ENCODE measurements around the gene FBXW10. TPM values are rescaled to one million over a fixed set of nuclear protein-coding genes. Genes with fewer than 3 reads are reported as not detected.
"Not testable (repeated sequence)": the region's sequence is repeated elsewhere in the genome, so short reads cannot be mapped to it uniquely, and the experiment has no call there.

Gene FBXW10
- polyA plus RNA-seq, 1 donor from 2014 or later, result 0.21 TPM

GRCh38 chr17:18753829-18754409 lies 10.1 kb downstream of the FBXW10 start:
- H3K27ac ChIP-seq (ENCODE audit: low read length); H3K4me3 ChIP-seq (ENCODE audit: low read length); H3K9me3 ChIP-seq (ENCODE audit: low read length); H3K79me2 ChIP-seq (replicated peaks; ENCODE audit: insufficient read depth, low read length); H4K20me1 ChIP-seq (ENCODE audit: insufficient read depth); H3K9me2 ChIP-seq (ENCODE audit: insufficient read depth, low read length); H3K27me3 ChIP-seq (ENCODE audit: insufficient read depth, low read depth, low read length); H3F3A ChIP-seq (ENCODE audit: insufficient read depth, low read length, poor library complexity, severe bottlenecking); H2AFZ ChIP-seq (ENCODE audit: low read depth, low read length); H3K4me2 ChIP-seq (ENCODE audit: low read length); H3K9ac ChIP-seq (ENCODE audit: low read length); H3K36me3 ChIP-seq (ENCODE audit: insufficient read depth, low read length): not testable (repeated sequence)

DNA sequence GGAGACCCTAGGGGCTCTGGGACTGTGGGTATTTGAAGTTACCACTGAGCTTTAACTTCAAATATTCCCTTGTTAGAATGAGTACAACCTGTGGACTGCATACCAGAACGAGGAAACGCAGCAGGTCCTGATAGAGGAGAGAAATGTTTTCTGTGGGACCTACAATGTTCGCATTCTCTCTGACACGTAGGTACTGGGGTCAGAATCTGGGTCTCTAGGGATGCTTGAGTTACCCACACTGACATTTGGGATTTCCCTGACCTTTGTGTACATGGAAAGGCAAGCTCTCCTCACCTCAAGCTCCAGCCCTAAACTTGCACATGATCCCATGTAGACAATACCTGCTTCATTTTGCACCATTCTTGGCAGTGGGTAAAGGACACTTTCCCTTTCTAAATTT lies 12.1 kb downstream of the FBXW10 start:
- H3K4me2 ChIP-seq (ENCODE audit: low read length); H3K4me3 ChIP-seq (ENCODE audit: low read length); H3K27ac ChIP-seq (ENCODE audit: low read length); H3K79me2 ChIP-seq (replicated peaks; ENCODE audit: insufficient read depth, low read length); H2AFZ ChIP-seq (ENCODE audit: low read depth, low read length); H3K27me3 ChIP-seq (ENCODE audit: insufficient read depth, low read depth, low read length); H3K9ac ChIP-seq (ENCODE audit: low read length); H3K9me3 ChIP-seq (ENCODE audit: low read length); H3K36me3 ChIP-seq (ENCODE audit: insufficient read depth, low read length); H4K20me1 ChIP-seq (ENCODE audit: insufficient read depth); H3F3A ChIP-seq (ENCODE audit: insufficient read depth, low read length, poor library complexity, severe bottlenecking); H3K9me2 ChIP-seq (ENCODE audit: insufficient read depth, low read length): not testable (repeated sequence)

DNA sequence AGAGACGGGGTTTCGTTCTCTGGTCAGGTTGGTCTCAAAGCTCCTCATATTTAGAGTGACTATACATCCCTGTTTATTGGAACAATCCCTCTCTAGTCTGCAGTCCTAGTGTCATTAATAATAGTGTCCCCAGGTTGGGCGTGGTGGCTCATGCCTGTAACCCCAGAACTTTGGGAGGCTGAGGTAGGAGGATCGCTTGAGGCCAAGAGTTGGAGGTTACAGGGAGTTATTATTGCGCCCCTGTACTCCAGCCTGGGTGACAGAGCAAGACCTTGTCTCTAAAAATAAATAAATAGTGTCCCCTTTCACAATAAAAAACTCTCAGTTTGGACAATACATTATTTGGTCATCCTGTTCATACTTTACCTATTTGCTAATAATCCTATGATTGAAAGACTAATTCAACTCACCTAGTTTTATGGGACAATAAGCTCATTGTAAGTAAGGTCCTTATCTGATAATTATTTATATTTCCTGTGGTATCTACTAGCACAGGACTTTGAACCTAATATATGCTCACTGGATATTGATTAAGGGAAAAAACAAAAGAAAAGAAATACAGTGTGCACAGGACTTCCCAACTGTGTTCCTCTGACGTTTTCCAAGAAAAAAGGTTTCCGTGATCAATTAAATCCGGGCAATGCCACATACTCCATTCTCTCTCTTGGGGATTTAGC lies 13.7 kb downstream of the FBXW10 start:
- H3K27me3 ChIP-seq (ENCODE audit: insufficient read depth, low read depth, low read length); H3K4me3 ChIP-seq (ENCODE audit: low read length): not testable (repeated sequence)

GRCh38 chr17:18758344-18758743 lies 14.5 kb downstream of the FBXW10 start:
- not testable (repeated sequence) for H3K36me3 ChIP-seq (ENCODE audit: insufficient read depth, low read length); H3K79me2 ChIP-seq (replicated peaks; ENCODE audit: insufficient read depth, low read length); H2AFZ ChIP-seq (ENCODE audit: low read depth, low read length); H3K9me2 ChIP-seq (ENCODE audit: insufficient read depth, low read length); H3F3A ChIP-seq (ENCODE audit: insufficient read depth, low read length, poor library complexity, severe bottlenecking); H3K4me3 ChIP-seq (ENCODE audit: low read length); H4K20me1 ChIP-seq (ENCODE audit: insufficient read depth); H3K4me2 ChIP-seq (ENCODE audit: low read length); H3K27ac ChIP-seq (ENCODE audit: low read length); H3K9ac ChIP-seq (ENCODE audit: low read length); H3K27me3 ChIP-seq (ENCODE audit: insufficient read depth, low read depth, low read length); H3K9me3 ChIP-seq (ENCODE audit: low read length)

More for the DNA sequence above, 13.7 kb downstream of the FBXW10 start:
- not testable (repeated sequence) for H3K4me2 ChIP-seq (ENCODE audit: low read length); H3K79me2 ChIP-seq (replicated peaks; ENCODE audit: insufficient read depth, low read length); H4K20me1 ChIP-seq (ENCODE audit: insufficient read depth); H2AFZ ChIP-seq (ENCODE audit: low read depth, low read length); H3K9me2 ChIP-seq (ENCODE audit: insufficient read depth, low read length); H3K36me3 ChIP-seq (ENCODE audit: insufficient read depth, low read length); H3K9ac ChIP-seq (ENCODE audit: low read length); H3K9me3 ChIP-seq (ENCODE audit: low read length); H3F3A ChIP-seq (ENCODE audit: insufficient read depth, low read length, poor library complexity, severe bottlenecking); H3K27ac ChIP-seq (ENCODE audit: low read length)

- H3K9me3 ChIP-seq (ENCODE audit: low read length); H3K4me3 ChIP-seq (ENCODE audit: low read length); H2AFZ ChIP-seq (ENCODE audit: low read depth, low read length); H3K4me2 ChIP-seq (ENCODE audit: low read length); H3K36me3 ChIP-seq (ENCODE audit: insufficient read depth, low read length); H3K9ac ChIP-seq (ENCODE audit: low read length); H4K20me1 ChIP-seq (ENCODE audit: insufficient read depth); H3K27me3 ChIP-seq (ENCODE audit: insufficient read depth, low read depth, low read length); H3K9me2 ChIP-seq (ENCODE audit: insufficient read depth, low read length); H3K79me2 ChIP-seq (replicated peaks; ENCODE audit: insufficient read depth, low read length); H3K27ac ChIP-seq (ENCODE audit: low read length); H3F3A ChIP-seq (ENCODE audit: insufficient read depth, low read length, poor library complexity, severe bottlenecking): not testable (repeated sequence)
Measured at GRCh38 chr17:18760221-18760620, 16.4 kb downstream of the FBXW10 start.

GRCh38 chr17:18770572-18770971 lies 26.7 kb downstream of the FBXW10 start:
- H3F3A ChIP-seq (ENCODE audit: insufficient read depth, low read length, poor library complexity, severe bottlenecking); H4K20me1 ChIP-seq (ENCODE audit: insufficient read depth); H3K79me2 ChIP-seq (replicated peaks; ENCODE audit: insufficient read depth, low read length); H3K4me2 ChIP-seq (ENCODE audit: low read length); H2AFZ ChIP-seq (ENCODE audit: low read depth, low read length); H3K9ac ChIP-seq (ENCODE audit: low read length); H3K4me3 ChIP-seq (ENCODE audit: low read length); H3K27ac ChIP-seq (ENCODE audit: low read length); H3K9me2 ChIP-seq (ENCODE audit: insufficient read depth, low read length); H3K36me3 ChIP-seq (ENCODE audit: insufficient read depth, low read length); H3K27me3 ChIP-seq (ENCODE audit: insufficient read depth, low read depth, low read length); H3K9me3 ChIP-seq (ENCODE audit: low read length): not testable (repeated sequence)

- H3F3A ChIP-seq (ENCODE audit: insufficient read depth, low read length, poor library complexity, severe bottlenecking); H3K36me3 ChIP-seq (ENCODE audit: insufficient read depth, low read length); H3K79me2 ChIP-seq (replicated peaks; ENCODE audit: insufficient read depth, low read length); H2AFZ ChIP-seq (ENCODE audit: low read depth, low read length); H3K4me2 ChIP-seq (ENCODE audit: low read length); H3K27me3 ChIP-seq (ENCODE audit: insufficient read depth, low read depth, low read length); H3K27ac ChIP-seq (ENCODE audit: low read length); H3K4me3 ChIP-seq (ENCODE audit: low read length); H4K20me1 ChIP-seq (ENCODE audit: insufficient read depth); H3K9ac ChIP-seq (ENCODE audit: low read length); H3K9me3 ChIP-seq (ENCODE audit: low read length); H3K9me2 ChIP-seq (ENCODE audit: insufficient read depth, low read length): not testable (repeated sequence)
Measured at GRCh38 chr17:18771066-18771465, 27.2 kb downstream of the FBXW10 start.

Measured in neural cell (in vitro differentiated cells).